Measurements from ENCODE around the gene ARAP1. TPM values are rescaled to one million over a fixed set of nuclear protein-coding genes. Genes with fewer than 3 reads are reported as not detected.

ARAP1 gene
- total and polyA plus RNA-seq, 2 donors (not counting 1 experiment from before 2014, with no cell fraction given), result 41.8 to 113 TPM

DNA sequence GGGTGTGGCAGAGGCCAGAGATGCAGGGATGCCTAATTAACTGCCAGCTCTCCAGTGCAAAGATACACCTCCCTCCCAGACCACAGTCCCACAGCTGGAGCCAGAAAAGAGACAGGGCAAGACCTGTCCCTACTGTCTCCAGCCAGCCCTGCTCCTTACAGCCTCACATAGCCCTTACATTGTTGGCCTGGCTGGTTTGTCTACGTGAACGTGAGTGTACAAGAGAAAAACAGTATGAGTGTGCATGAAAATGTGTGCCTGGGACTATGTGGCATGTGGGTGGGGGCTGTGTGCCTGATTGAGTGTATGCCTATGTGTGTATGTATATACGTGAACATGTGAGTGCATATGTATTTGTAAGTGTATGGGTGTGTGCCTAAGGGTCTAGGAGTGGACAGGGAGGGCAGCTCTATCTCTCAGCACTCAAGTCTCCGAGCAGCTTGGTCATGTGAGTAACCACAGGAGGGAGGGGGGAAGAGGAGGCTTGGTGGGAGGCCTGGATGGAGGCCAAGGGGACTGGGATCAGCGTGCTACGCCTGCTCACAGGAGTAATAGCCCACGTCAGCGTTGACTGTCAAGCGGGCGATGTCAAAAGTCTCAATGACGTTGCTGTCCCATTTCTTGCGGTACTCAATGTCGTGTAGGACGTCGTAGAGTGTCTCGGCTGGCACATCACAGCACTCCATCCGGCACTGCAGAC is 6.6 kb upstream of the ARAP1 start:
- H3K4me1 ChIP-seq (ENCODE audit: control insufficient read depth, extremely low read depth, insufficient read depth, low read length), result peaks cover 8% of the 10 kb centered on the region
- H3K9ac ChIP-seq (ENCODE audit: insufficient read depth, low read length), result no peak overlapping the region
- DNase-seq (ENCODE audit: low read depth in 2 of 2), result peak; percentile 93 to 95
- no peak overlapping the region for H3K27ac ChIP-seq (ENCODE audit: insufficient read depth, low read length)
- no peaks in the 10 kb centered on the region for H3K36me3 ChIP-seq (ENCODE audit: control insufficient read depth, insufficient read depth, low read length)
- H2AFZ ChIP-seq (ENCODE audit: low read length), result no peak overlapping the region
- no peaks in the 10 kb centered on the region for H4K20me1 ChIP-seq (ENCODE audit: control insufficient read depth, extremely low read depth, insufficient read depth, low read length)
- no peaks in the 10 kb centered on the region for H3K79me2 ChIP-seq (ENCODE audit: control insufficient read depth, insufficient read depth, low read length)
- no peaks in the 10 kb centered on the region for H3K27me3 ChIP-seq (ENCODE audit: control insufficient read depth, insufficient read depth, low read length)
- H3K4me2 ChIP-seq (ENCODE audit: extremely low read depth, insufficient read depth, low read length), result peak overlapping the region; percentile 5
- TF ChIP-seq EZH2 (IDR thresholded peaks at IDR 0.05; ENCODE audit: low read length, missing control alignments), result no peak
- TF ChIP-seq, protein P1, sequence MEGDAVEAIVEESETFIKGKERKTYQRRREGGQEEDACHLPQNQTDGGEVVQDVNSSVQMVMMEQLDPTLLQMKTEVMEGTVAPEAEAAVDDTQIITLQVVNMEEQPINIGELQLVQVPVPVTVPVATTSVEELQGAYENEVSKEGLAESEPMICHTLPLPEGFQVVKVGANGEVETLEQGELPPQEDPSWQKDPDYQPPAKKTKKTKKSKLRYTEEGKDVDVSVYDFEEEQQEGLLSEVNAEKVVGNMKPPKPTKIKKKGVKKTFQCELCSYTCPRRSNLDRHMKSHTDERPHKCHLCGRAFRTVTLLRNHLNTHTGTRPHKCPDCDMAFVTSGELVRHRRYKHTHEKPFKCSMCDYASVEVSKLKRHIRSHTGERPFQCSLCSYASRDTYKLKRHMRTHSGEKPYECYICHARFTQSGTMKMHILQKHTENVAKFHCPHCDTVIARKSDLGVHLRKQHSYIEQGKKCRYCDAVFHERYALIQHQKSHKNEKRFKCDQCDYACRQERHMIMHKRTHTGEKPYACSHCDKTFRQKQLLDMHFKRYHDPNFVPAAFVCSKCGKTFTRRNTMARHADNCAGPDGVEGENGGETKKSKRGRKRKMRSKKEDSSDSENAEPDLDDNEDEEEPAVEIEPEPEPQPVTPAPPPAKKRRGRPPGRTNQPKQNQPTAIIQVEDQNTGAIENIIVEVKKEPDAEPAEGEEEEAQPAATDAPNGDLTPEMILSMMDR (conservative IDR thresholded peaks at IDR 0.05 in 1 of 2, IDR thresholded peaks at IDR 0.05 in 1 of 2; ENCODE audit: low read depth in 1 of 2, low read length in 2 of 2), result no peak
- no peak overlapping the region for H3K4me3 ChIP-seq (replicated peaks in 1 of 4; ENCODE audit: control extremely low read depth in 1 of 4, insufficient read depth in 1 of 4, low read depth in 3 of 4, low read length in 4 of 4)
- no peaks in the 10 kb centered on the region for H3K9me3 ChIP-seq (ENCODE audit: control insufficient read depth, insufficient read depth, low read depth, low read length)

DNA sequence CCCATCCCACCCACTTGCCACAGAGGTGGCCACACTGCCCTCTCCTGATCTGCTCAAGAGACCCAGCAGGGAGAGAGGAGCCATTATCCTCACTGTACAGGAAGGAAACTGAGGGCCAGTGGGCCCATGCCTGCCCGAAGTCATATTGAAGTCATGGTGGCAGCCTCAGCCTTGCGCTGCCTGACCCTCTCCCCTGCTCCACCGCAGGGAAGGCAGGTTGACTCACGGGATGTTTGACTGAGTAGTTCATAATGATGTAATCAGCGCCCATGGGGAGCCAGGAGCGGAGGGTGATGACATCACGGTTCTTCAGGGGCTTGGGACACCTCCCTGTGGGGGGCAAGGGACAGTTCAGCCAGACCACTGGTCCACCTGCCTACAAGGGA is 6.1 kb upstream of the ARAP1 start:
- H3K4me2 ChIP-seq (ENCODE audit: extremely low read depth, insufficient read depth, low read length), result no peak overlapping the region
- H3K4me1 ChIP-seq (ENCODE audit: control insufficient read depth, extremely low read depth, insufficient read depth, low read length), result peaks cover 8% of the 10 kb centered on the region
- H3K9ac ChIP-seq (ENCODE audit: insufficient read depth, low read length), result no peak overlapping the region
- no peaks in the 10 kb centered on the region for H3K27me3 ChIP-seq (ENCODE audit: control insufficient read depth, insufficient read depth, low read length)
- no peaks in the 10 kb centered on the region for H4K20me1 ChIP-seq (ENCODE audit: control insufficient read depth, extremely low read depth, insufficient read depth, low read length)
- no peaks in the 10 kb centered on the region for H3K36me3 ChIP-seq (ENCODE audit: control insufficient read depth, insufficient read depth, low read length)
- H3K79me2 ChIP-seq (ENCODE audit: control insufficient read depth, insufficient read depth, low read length), result no peaks in the 10 kb centered on the region
- no peak overlapping the region for H2AFZ ChIP-seq (ENCODE audit: low read length)
- DNase-seq (ENCODE audit: low read depth in 2 of 2), result peak; percentile 73 to 89
- no peak overlapping the region for H3K4me3 ChIP-seq (replicated peaks in 1 of 4; ENCODE audit: control extremely low read depth in 1 of 4, insufficient read depth in 1 of 4, low read depth in 3 of 4, low read length in 4 of 4)
- no peak overlapping the region for H3K27ac ChIP-seq (ENCODE audit: insufficient read depth, low read length)
- TF ChIP-seq, protein P1 (conservative IDR thresholded peaks at IDR 0.05 in 1 of 2, IDR thresholded peaks at IDR 0.05 in 1 of 2; ENCODE audit: low read depth in 1 of 2, low read length in 2 of 2), result no peak
- TF ChIP-seq EZH2 (IDR thresholded peaks at IDR 0.05; ENCODE audit: low read length, missing control alignments), result no peak
- no peaks in the 10 kb centered on the region for H3K9me3 ChIP-seq (ENCODE audit: control insufficient read depth, insufficient read depth, low read depth, low read length)

DNA sequence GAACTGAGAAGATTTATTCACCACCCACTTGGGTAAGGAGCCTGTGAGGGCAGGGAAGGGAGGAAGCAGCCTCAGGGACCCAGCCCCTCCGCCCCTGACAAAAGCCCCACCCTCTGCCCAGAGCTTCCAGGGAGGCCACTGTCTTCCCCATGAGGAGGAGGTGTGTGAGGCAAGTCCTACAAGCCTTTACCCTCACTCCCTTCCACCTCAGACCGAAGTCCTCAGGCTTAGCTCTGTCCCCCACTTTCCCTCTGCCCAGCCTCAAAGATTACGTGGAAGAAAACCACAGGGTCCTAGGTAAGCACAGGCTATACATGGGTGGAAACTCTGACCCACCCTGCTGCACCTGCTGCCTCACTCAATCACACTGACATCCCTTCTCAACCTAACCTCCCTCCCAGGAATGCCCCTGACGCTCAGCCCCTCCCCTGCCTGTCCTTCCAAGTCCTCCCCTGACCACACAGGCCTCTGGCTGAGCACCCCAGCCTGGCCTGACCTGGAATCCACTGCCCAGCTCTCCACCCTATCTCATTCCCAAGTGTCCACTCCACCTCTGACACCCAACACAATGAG is 3.6 kb upstream of the ARAP1 start:
- no peaks in the 10 kb centered on the region for H4K20me1 ChIP-seq (ENCODE audit: control insufficient read depth, extremely low read depth, insufficient read depth, low read length)
- H3K79me2 ChIP-seq (ENCODE audit: control insufficient read depth, insufficient read depth, low read length), result peaks cover 9% of the 10 kb centered on the region
- H3K9me3 ChIP-seq (ENCODE audit: control insufficient read depth, insufficient read depth, low read depth, low read length), result no peaks in the 10 kb centered on the region
- H3K4me3 ChIP-seq (replicated peaks in 1 of 4; ENCODE audit: control extremely low read depth in 1 of 4, insufficient read depth in 1 of 4, low read depth in 3 of 4, low read length in 4 of 4), result no peak overlapping the region
- H2AFZ ChIP-seq (ENCODE audit: low read length), result no peak overlapping the region
- no peak overlapping the region for H3K9ac ChIP-seq (ENCODE audit: insufficient read depth, low read length)
- no peak for TF ChIP-seq EZH2 (IDR thresholded peaks at IDR 0.05; ENCODE audit: low read length, missing control alignments)
- TF ChIP-seq, protein P1 (conservative IDR thresholded peaks at IDR 0.05 in 1 of 2, IDR thresholded peaks at IDR 0.05 in 1 of 2; ENCODE audit: low read depth in 1 of 2, low read length in 2 of 2), result no peak
- H3K4me1 ChIP-seq (ENCODE audit: control insufficient read depth, extremely low read depth, insufficient read depth, low read length), result peaks cover 14% of the 10 kb centered on the region
- H3K27ac ChIP-seq (ENCODE audit: insufficient read depth, low read length), result no peak overlapping the region
- H3K36me3 ChIP-seq (ENCODE audit: control insufficient read depth, insufficient read depth, low read length), result no peaks in the 10 kb centered on the region
- no peak overlapping the region for H3K4me2 ChIP-seq (ENCODE audit: extremely low read depth, insufficient read depth, low read length)
- H3K27me3 ChIP-seq (ENCODE audit: control insufficient read depth, insufficient read depth, low read length), result no peaks in the 10 kb centered on the region
- no peak for DNase-seq (ENCODE audit: low read depth in 2 of 2)
